ENCODE data around the gene LNX1. TPM values are rescaled to one million over a fixed set of nuclear protein-coding genes. Genes with fewer than 3 reads are reported as not detected.

The LNX1 gene
- total RNA-seq (1.6 TPM), polyA plus RNA-seq (6.4 TPM)
- long read RNA-seq, donor 1, partial matches to known transcripts = 7 of 7 reads
- long read RNA-seq, donor 1, other reads (novel, unspliced or antisense) = 0 of 7 reads
- long read RNA-seq, donor 2 = 0 reads
- long read RNA-seq, donor 3, partial matches to known transcripts = 0 of 1 reads
- long read RNA-seq, donor 3, other reads (novel, unspliced or antisense) = 0 of 1 reads
- long read RNA-seq, donor 4 = 0 reads
- long read RNA-seq, donor 5 = 0 reads
- long read RNA-seq, donor 6, partial matches to known transcripts = 44 of 60 reads
- long read RNA-seq, donor 6, other reads (novel, unspliced or antisense) = 16 of 60 reads
- long read RNA-seq, donor 7, partial matches to known transcripts = 91 of 104 reads
- long read RNA-seq, donor 7, other reads (novel, unspliced or antisense) = 13 of 104 reads
- long read RNA-seq, donor 8 = 0 reads
- long read RNA-seq, donor 9 = 0 reads
- long read RNA-seq, donor 10 = 0 reads

DNA sequence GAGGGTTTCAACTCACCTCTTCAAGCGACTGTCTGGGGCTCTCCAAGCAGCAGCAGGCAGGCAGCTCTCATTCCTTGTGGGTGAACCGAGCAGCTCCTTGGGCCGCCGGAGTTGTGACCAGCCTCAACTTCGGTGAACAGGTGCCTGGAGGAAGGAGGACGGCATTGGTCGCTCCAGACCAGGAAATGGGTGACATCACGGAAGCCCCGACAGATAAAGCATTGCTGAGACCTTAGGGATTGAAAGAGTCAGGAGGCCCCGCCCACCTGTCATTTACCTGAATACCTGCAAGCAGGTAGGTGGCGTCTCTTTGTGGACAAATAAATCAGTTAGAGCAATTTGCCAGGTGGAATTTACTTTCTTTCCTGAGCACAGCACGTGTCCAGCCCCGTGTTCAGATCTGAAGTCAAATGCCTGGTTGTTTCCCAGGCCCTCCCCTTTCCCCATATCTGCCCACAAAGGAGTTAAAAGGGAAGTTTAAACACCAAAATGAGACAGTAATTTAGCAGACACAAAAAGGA lies at the start of gene LNX1:
LNX1 (minus strand) TSS at position 115 of the 521 bp plus-strand sequence. CDS start 17,484 bp downstream, outside the sequence.
- Histone ChIP-seq H3K27ac (ENCODE audit: low read depth in 1 of 2, low read length in 1 of 2) (no peak within 1 kb of the TSS), H3K4me3 (ENCODE audit: low read length in 2 of 2) (peak within 1 kb of the TSS in 1 of 2 donors; percentile 19), H3K4me1 (ENCODE audit: control insufficient read depth in 2 of 2, insufficient read depth in 2 of 2, low read length in 2 of 2) (peaks cover 0 to 2% of the 10 kb centered on the region in 2 donors), H3K36me3 (ENCODE audit: control insufficient read depth in 2 of 2, insufficient read depth in 2 of 2, low read length in 1 of 2) (no peaks in the 10 kb centered on the region), H3K9me3 (ENCODE audit: control insufficient read depth in 2 of 2, insufficient read depth in 1 of 2, low read length in 1 of 2) (no peaks in the 10 kb centered on the region), H3K27me3 (ENCODE audit: control insufficient read depth in 2 of 2, insufficient read depth in 1 of 2, low read length in 1 of 2) (peaks cover 0 to 19% of the 10 kb centered on the region in 2 donors)
- DNase-seq (ENCODE audit: low read depth in 6 of 9, low spot score in 9 of 9) = peak in 2 of 9 donors; percentile 2 to 33
- WGBS = 19% methylated on average over 13 of the region's 13 CpGs

DNA sequence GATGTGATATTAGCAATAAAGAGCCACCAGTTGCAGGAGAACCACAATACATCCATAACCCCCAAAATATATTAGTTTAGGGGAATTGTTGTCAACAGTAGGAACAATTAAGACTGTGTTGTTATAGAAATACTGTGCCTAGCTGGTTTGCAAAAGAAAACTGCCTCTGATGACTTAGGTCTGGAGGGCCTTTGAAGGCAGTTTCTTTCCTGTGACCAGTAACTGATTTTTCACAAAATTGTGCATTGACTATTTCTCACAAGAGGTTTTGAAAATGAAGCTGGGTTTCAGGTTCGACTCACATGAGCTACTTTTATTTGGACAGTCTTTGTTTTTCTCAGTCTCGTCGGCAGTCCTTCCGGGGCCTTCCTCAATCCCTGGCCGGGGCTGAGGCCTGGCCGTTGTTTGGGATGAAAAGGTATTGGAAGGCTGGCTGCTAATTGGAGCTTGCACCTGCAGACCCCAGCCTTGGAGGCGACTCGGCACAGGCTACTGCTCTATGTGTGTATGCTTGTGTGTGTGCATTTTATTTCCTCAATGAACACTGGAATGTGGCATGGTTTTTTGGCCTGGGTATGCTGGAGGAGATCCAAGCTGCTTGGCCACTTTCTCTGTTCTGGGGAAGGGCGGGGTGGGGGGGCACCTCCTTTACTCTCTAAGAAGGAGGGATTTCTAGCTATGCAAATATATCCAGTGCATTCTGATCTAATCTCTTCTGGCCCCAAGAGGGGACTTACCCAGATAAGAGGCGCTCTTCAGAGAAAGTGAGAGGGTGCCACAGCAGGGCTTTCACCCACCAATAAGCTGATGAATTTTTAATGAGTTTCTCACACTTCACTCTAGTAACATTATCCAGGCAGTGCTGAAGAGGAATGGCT lies 49.5 kb upstream of the LNX1 start:
- Histone ChIP-seq H3K4me3 (ENCODE audit: low read length in 2 of 2) (no peak overlapping the region), H3K9me3 (ENCODE audit: control insufficient read depth in 2 of 2, insufficient read depth in 1 of 2, low read length in 1 of 2) (no peaks in the 10 kb centered on the region), H3K4me1 (ENCODE audit: control insufficient read depth in 2 of 2, insufficient read depth in 2 of 2, low read length in 2 of 2) (no peaks in the 10 kb centered on the region), H3K27me3 (ENCODE audit: control insufficient read depth in 2 of 2, insufficient read depth in 1 of 2, low read length in 1 of 2) (no peaks in the 10 kb centered on the region), H3K27ac (ENCODE audit: low read depth in 1 of 2, low read length in 1 of 2) (no peak overlapping the region), H3K36me3 (ENCODE audit: control insufficient read depth in 2 of 2, insufficient read depth in 2 of 2, low read length in 1 of 2) (no peaks in the 10 kb centered on the region)
- no peak for DNase-seq (ENCODE audit: low read depth in 6 of 9, low spot score in 9 of 9)
- WGBS = 91% methylated on average over 10 of the region's 10 CpGs

DNA sequence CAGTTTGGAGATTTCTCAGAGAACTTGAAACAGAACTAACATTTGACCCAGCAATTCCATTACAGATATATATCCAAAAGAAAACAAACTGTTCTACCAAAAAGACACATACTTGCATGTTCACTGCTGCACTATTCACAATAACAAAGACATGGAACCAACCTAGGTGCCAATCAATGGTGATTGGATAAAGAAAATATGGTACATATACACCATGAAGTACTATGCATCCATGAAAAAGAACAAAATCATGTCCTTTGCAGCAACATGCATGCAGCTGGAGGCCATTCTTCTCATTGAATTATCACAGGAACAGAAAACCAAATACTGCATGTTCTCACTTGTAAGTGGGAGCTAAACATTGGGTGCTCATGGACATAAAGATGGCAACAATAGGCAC lies 47.6 kb upstream of the LNX1 start:
- no peak overlapping the region for H3K27ac ChIP-seq (ENCODE audit: low read depth in 1 of 2, low read length in 1 of 2)
- no peak overlapping the region for H3K4me3 ChIP-seq (ENCODE audit: low read length in 2 of 2)
- no peaks in the 10 kb centered on the region for H3K4me1 ChIP-seq (ENCODE audit: control insufficient read depth in 2 of 2, insufficient read depth in 2 of 2, low read length in 2 of 2)
- H3K27me3 ChIP-seq (ENCODE audit: control insufficient read depth in 2 of 2, insufficient read depth in 1 of 2, low read length in 1 of 2) = no peaks in the 10 kb centered on the region
- H3K9me3 ChIP-seq (ENCODE audit: control insufficient read depth in 2 of 2, insufficient read depth in 1 of 2, low read length in 1 of 2) = no peaks in the 10 kb centered on the region
- no peaks in the 10 kb centered on the region for H3K36me3 ChIP-seq (ENCODE audit: control insufficient read depth in 2 of 2, insufficient read depth in 2 of 2, low read length in 1 of 2)
- DNase-seq (ENCODE audit: low read depth in 6 of 9, low spot score in 9 of 9) = no peak

DNA sequence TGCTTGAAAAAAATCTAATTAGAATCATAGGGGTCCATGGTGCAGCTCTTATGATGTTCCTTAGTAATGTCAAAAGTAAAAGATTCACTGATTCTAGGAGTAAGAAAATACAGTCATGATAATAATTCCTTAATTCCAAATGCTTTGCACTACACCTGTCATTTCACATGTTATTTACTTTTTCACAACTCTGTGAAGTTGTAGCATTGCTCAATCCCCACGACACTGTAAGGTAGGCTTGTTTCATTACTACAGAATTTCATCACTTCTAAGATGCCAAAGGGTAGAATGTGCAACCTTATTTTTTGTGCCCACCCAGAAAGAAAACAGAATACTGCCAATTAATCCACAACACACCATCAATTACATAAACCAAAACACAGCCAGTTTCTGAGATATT lies 46.1 kb upstream of the LNX1 start:
- H3K27me3 ChIP-seq (ENCODE audit: control insufficient read depth in 2 of 2, insufficient read depth in 1 of 2, low read length in 1 of 2) = no peaks in the 10 kb centered on the region
- H3K4me3 ChIP-seq (ENCODE audit: low read length in 2 of 2) = no peak overlapping the region
- H3K36me3 ChIP-seq (ENCODE audit: control insufficient read depth in 2 of 2, insufficient read depth in 2 of 2, low read length in 1 of 2) = no peaks in the 10 kb centered on the region
- DNase-seq (ENCODE audit: low read depth in 6 of 9, low spot score in 9 of 9) = no peak
- 91% methylated on average over 1 of the region's 1 CpG for WGBS
- H3K27ac ChIP-seq (ENCODE audit: low read depth in 1 of 2, low read length in 1 of 2) = no peak overlapping the region
- H3K9me3 ChIP-seq (ENCODE audit: control insufficient read depth in 2 of 2, insufficient read depth in 1 of 2, low read length in 1 of 2) = no peaks in the 10 kb centered on the region
- no peaks in the 10 kb centered on the region for H3K4me1 ChIP-seq (ENCODE audit: control insufficient read depth in 2 of 2, insufficient read depth in 2 of 2, low read length in 2 of 2)

DNA sequence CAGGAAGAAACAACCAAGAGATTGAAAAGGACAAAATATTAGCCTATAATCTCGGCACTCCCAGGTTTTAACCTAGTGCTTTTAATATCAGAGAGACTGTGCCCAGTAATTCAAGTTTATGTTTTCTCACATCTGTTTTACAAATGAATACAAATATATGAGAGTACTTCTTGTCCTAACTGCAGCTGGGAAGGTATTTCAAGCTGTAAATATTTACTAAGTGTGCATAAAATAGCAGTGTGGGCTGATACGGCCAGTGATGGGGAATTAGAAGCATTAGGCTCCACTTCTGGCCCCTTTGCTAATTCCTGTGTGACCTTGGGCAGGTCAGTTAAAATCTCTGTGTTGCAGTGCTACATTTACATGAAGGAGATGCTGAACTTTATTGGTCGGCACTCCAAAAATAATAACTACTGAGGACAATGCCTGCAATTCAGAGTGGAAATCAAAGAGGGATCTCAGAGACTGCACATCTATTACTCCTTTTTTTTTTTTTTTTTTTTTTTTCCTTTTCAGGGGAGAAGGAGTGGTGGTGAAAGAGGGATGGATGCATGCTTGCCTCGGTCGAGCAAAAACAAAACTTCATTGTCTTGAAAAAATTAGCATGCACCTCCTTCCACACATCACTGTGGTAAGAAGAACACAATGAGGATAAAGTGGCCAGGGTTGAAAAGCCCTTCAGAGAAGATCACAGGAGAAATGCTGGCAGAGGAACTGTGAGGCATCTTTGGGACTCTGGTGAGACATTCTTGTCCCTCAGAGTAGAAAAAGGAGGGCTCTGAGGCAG lies 44.6 kb upstream of the LNX1 start:
- 90% methylated on average over 5 of the region's 5 CpGs for WGBS
- no peaks in the 10 kb centered on the region for H3K4me1 ChIP-seq (ENCODE audit: control insufficient read depth in 2 of 2, insufficient read depth in 2 of 2, low read length in 2 of 2)

DNA sequence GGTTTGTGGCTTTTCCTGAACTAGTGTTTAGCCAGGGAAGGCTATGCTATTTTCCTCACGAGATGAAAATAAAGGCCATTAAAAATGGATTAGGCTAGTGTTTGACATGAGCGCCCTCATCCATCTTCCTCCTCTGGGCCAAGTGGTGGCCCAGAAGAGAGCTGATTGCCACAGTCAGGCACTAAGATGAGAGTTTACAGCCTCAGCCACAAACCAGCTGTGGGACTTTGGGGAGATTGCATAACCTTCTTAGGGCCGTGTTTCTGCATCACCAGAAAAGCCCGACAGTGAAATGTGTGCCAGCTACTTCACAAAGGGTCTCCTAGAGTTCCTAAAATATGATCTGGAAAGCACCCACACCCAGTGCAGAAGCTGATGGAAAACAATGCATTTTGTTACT lies 42.3 kb upstream of the LNX1 start:
- no peaks in the 10 kb centered on the region for H3K36me3 ChIP-seq (ENCODE audit: control insufficient read depth in 2 of 2, insufficient read depth in 2 of 2, low read length in 1 of 2)
- no peaks in the 10 kb centered on the region for H3K9me3 ChIP-seq (ENCODE audit: control insufficient read depth in 2 of 2, insufficient read depth in 1 of 2, low read length in 1 of 2)
- 50% methylated on average over 4 of the region's 4 CpGs for WGBS
- H3K27me3 ChIP-seq (ENCODE audit: control insufficient read depth in 2 of 2, insufficient read depth in 1 of 2, low read length in 1 of 2) = peaks cover 0 to 2% of the 10 kb centered on the region in 2 donors
- H3K27ac ChIP-seq (ENCODE audit: low read depth in 1 of 2, low read length in 1 of 2) = no peak overlapping the region
- no peak overlapping the region for H3K4me3 ChIP-seq (ENCODE audit: low read length in 2 of 2)
- DNase-seq (ENCODE audit: low read depth in 6 of 9, low spot score in 9 of 9) = no peak
- no peaks in the 10 kb centered on the region for H3K4me1 ChIP-seq (ENCODE audit: control insufficient read depth in 2 of 2, insufficient read depth in 2 of 2, low read length in 2 of 2)

More for the DNA sequence above, 44.6 kb upstream of the LNX1 start:
- no peak overlapping the region for H3K4me3 ChIP-seq (ENCODE audit: low read length in 2 of 2)
- H3K27me3 ChIP-seq (ENCODE audit: control insufficient read depth in 2 of 2, insufficient read depth in 1 of 2, low read length in 1 of 2) = no peaks in the 10 kb centered on the region
- no peaks in the 10 kb centered on the region for H3K9me3 ChIP-seq (ENCODE audit: control insufficient read depth in 2 of 2, insufficient read depth in 1 of 2, low read length in 1 of 2)
- DNase-seq (ENCODE audit: low read depth in 6 of 9, low spot score in 9 of 9) = no peak
- H3K27ac ChIP-seq (ENCODE audit: low read depth in 1 of 2, low read length in 1 of 2) = no peak overlapping the region
- no peaks in the 10 kb centered on the region for H3K36me3 ChIP-seq (ENCODE audit: control insufficient read depth in 2 of 2, insufficient read depth in 2 of 2, low read length in 1 of 2)

DNA sequence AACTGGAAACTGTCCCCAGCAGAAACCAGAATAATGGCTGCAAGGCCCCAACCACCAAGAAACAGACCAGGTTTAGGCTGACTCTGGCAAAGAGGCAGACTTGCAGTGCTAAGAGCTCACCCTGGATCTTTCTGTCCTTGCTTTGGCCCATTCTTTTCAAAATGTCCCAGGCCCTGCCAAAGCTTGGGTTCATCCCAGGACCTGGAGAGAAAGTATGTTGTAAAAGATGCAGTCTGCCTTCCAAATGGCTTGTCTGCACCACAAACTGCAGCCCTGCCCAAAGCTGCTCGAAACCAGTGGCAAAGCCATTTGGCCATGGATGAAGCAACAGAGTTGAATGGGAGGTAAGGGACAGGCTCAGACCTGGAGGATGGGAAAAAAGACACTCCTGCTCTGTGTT lies 38.0 kb upstream of the LNX1 start:
- H3K4me1 ChIP-seq (ENCODE audit: control insufficient read depth in 2 of 2, insufficient read depth in 2 of 2, low read length in 2 of 2) = no peaks in the 10 kb centered on the region
- no peaks in the 10 kb centered on the region for H3K36me3 ChIP-seq (ENCODE audit: control insufficient read depth in 2 of 2, insufficient read depth in 2 of 2, low read length in 1 of 2)
- H3K9me3 ChIP-seq (ENCODE audit: control insufficient read depth in 2 of 2, insufficient read depth in 1 of 2, low read length in 1 of 2) = no peaks in the 10 kb centered on the region
- no peak for DNase-seq (ENCODE audit: low read depth in 6 of 9, low spot score in 9 of 9)
- H3K4me3 ChIP-seq (ENCODE audit: low read length in 2 of 2) = no peak overlapping the region
- WGBS = 85% methylated on average over 1 of the region's 1 CpG
- H3K27me3 ChIP-seq (ENCODE audit: control insufficient read depth in 2 of 2, insufficient read depth in 1 of 2, low read length in 1 of 2) = peaks cover 0 to 2% of the 10 kb centered on the region in 2 donors
- no peak overlapping the region for H3K27ac ChIP-seq (ENCODE audit: low read depth in 1 of 2, low read length in 1 of 2)

DNA sequence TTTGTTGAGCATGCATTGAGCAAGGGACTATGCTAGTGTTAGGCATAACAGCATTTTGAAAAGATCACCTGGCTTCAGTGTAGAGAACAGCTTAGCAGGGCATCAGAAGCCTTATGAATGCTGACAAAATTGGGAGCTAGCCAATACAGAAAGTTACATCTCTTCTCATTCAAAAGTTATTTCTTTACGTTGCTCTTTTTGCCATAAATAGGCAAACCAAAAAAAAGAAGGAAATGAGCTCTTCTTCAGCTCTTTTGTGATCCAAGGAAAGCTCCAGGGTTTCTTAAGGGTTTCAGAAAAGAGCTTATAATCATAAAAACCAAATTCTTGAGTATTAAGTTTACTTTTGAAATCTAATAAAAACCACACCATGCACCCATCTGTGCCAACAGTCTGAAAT lies 35.2 kb upstream of the LNX1 start:
- H3K9me3 ChIP-seq (ENCODE audit: control insufficient read depth in 2 of 2, insufficient read depth in 1 of 2, low read length in 1 of 2) = no peaks in the 10 kb centered on the region
- peaks cover 0 to 2% of the 10 kb centered on the region in 2 donors for H3K27me3 ChIP-seq (ENCODE audit: control insufficient read depth in 2 of 2, insufficient read depth in 1 of 2, low read length in 1 of 2)
- H3K4me3 ChIP-seq (ENCODE audit: low read length in 2 of 2) = no peak overlapping the region
- H3K4me1 ChIP-seq (ENCODE audit: control insufficient read depth in 2 of 2, insufficient read depth in 2 of 2, low read length in 2 of 2) = no peaks in the 10 kb centered on the region
- no peaks in the 10 kb centered on the region for H3K36me3 ChIP-seq (ENCODE audit: control insufficient read depth in 2 of 2, insufficient read depth in 2 of 2, low read length in 1 of 2)
- H3K27ac ChIP-seq (ENCODE audit: low read depth in 1 of 2, low read length in 1 of 2) = no peak overlapping the region
- DNase-seq (ENCODE audit: low read depth in 6 of 9, low spot score in 9 of 9) = no peak
- WGBS = 78% methylated on average over 1 of the region's 1 CpG

Data from thymus (tissue), 14 donors.